ENCODE results near the gene STX2.

STX2 gene

GRCh38 chr12:130813949-130814348 is 25.1 kb downstream of the STX2 start:
- no peak overlapping the region for H3K4me2 ChIP-seq (ENCODE audit: low read depth, low read length, poor library complexity, severe bottlenecking)
- no peaks in the 10 kb centered on the region for H3K79me2 ChIP-seq (ENCODE audit: insufficient read depth, low read length)
- H3K9me2 ChIP-seq (replicated peaks; ENCODE audit: insufficient read depth, low read length) = no peaks in the 10 kb centered on the region
- no peaks in the 10 kb centered on the region for H3K36me3 ChIP-seq (ENCODE audit: low read length)
- H3K9ac ChIP-seq (ENCODE audit: low read length) = no peak overlapping the region
- no peaks in the 10 kb centered on the region for H3K9me3 ChIP-seq (ENCODE audit: insufficient read depth, low read length)
- H3F3A ChIP-seq (ENCODE audit: insufficient read depth) = 0 out of 2 replicates have a peak, but pooled peaks cover 5% of the 10 kb centered on the region
- H3K27ac ChIP-seq (ENCODE audit: low read depth, low read length) = no peak overlapping the region
- no peak overlapping the region for H2AFZ ChIP-seq (ENCODE audit: low read depth, low read length, severe bottlenecking)
- H3K4me3 ChIP-seq (ENCODE audit: insufficient read depth, low read length, poor library complexity, severe bottlenecking) = no peak overlapping the region
- TF ChIP-seq EZH2phosphoT487 (conservative IDR thresholded peaks at IDR 0.05; ENCODE audit: low read length) = no peak
- no peak for TF ChIP-seq CTCF (IDR thresholded peaks at IDR 0.05; ENCODE audit: insufficient read depth, low read length, poor library complexity, severe bottlenecking)
- H3K27me3 ChIP-seq (ENCODE audit: low read length) = no peaks in the 10 kb centered on the region
- no peaks in the 10 kb centered on the region for H4K20me1 ChIP-seq (ENCODE audit: low read depth, low read length)

- H3K4me3 ChIP-seq (ENCODE audit: insufficient read depth, low read length, poor library complexity, severe bottlenecking) = no peak overlapping the region
- no peak overlapping the region for H3K27ac ChIP-seq (ENCODE audit: low read depth, low read length)
- H3F3A ChIP-seq (ENCODE audit: insufficient read depth) = 0 out of 2 replicates have a peak, but pooled peaks cover 5% of the 10 kb centered on the region
- no peaks in the 10 kb centered on the region for H3K36me3 ChIP-seq (ENCODE audit: low read length)
- H3K9me2 ChIP-seq (replicated peaks; ENCODE audit: insufficient read depth, low read length) = no peaks in the 10 kb centered on the region
- no peaks in the 10 kb centered on the region for H3K79me2 ChIP-seq (ENCODE audit: insufficient read depth, low read length)
- no peak overlapping the region for H3K4me2 ChIP-seq (ENCODE audit: low read depth, low read length, poor library complexity, severe bottlenecking)
- H3K27me3 ChIP-seq (ENCODE audit: low read length) = no peaks in the 10 kb centered on the region
- no peak overlapping the region for H2AFZ ChIP-seq (ENCODE audit: low read depth, low read length, severe bottlenecking)
- H3K9me3 ChIP-seq (ENCODE audit: insufficient read depth, low read length) = no peaks in the 10 kb centered on the region
- no peaks in the 10 kb centered on the region for H4K20me1 ChIP-seq (ENCODE audit: low read depth, low read length)
- H3K9ac ChIP-seq (ENCODE audit: low read length) = no peak overlapping the region
- TF ChIP-seq CTCF (IDR thresholded peaks at IDR 0.05; ENCODE audit: insufficient read depth, low read length, poor library complexity, severe bottlenecking) = no peak
- no peak for TF ChIP-seq EZH2phosphoT487 (conservative IDR thresholded peaks at IDR 0.05; ENCODE audit: low read length)
Measured at GRCh38 chr12:130813436-130813835, 25.6 kb downstream of the STX2 start.

DNA sequence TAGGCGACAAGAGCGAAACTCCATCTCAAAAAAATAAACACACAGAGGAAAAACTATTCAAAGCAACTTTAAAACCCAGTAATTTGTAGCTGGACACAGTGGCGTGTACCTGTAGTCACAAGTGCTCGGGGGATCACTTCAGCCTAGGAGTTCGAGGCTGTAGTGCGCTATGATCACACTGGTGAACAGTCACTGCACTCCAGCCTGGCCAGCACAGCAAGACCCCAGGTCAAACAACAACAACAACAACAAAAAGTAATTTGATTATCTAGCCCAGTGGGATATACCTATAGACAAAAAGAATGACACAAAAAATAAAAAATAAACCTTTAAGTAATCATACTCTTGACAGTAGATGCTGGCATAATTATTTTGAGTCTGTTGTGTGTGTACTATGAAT is 29.3 kb downstream of the STX2 start:
- Histone ChIP-seq H3K9me3 (ENCODE audit: insufficient read depth, low read length) (no peaks in the 10 kb centered on the region), H3K79me2 (ENCODE audit: insufficient read depth, low read length) (no peaks in the 10 kb centered on the region), H3K4me3 (ENCODE audit: insufficient read depth, low read length, poor library complexity, severe bottlenecking) (no peak overlapping the region), H3K27me3 (ENCODE audit: low read length) (no peaks in the 10 kb centered on the region), H3F3A (ENCODE audit: insufficient read depth) (no peaks in the 10 kb centered on the region), H3K27ac (ENCODE audit: low read depth, low read length) (no peak overlapping the region), H4K20me1 (ENCODE audit: low read depth, low read length) (no peaks in the 10 kb centered on the region), H3K36me3 (ENCODE audit: low read length) (no peaks in the 10 kb centered on the region), H2AFZ (ENCODE audit: low read depth, low read length, severe bottlenecking) (no peak overlapping the region), H3K9me2 (replicated peaks; ENCODE audit: insufficient read depth, low read length) (no peaks in the 10 kb centered on the region), H3K4me2 (ENCODE audit: low read depth, low read length, poor library complexity, severe bottlenecking) (no peak overlapping the region), H3K9ac (ENCODE audit: low read length) (no peak overlapping the region)
- no peak for TF ChIP-seq EZH2phosphoT487 (conservative IDR thresholded peaks at IDR 0.05; ENCODE audit: low read length)
- no peak for TF ChIP-seq CTCF (IDR thresholded peaks at IDR 0.05; ENCODE audit: insufficient read depth, low read length, poor library complexity, severe bottlenecking)

Data from SU-DHL-6 (cell line).